ENCODE data around the gene CELSR2. TPM values are rescaled to one million over a fixed set of nuclear protein-coding genes. Genes with fewer than 3 reads are reported as not detected.

Gene CELSR2
- total and polyA plus RNA-seq, 7 donors: 0.69 to 12.5 (median 6.9) TPM

GRCh38 chr1:109252167-109252892, 3.0 kb downstream of the CELSR2 start:
- Histone ChIP-seq H3K9me3 (no peaks in the 10 kb centered on the region), H3K4me3 (no peak overlapping the region), H3K27me3 (ENCODE audit: insufficient read depth in 3 of 3, low read length in 2 of 3) (no peaks in the 10 kb centered on the region), H3K4me1 (peaks cover 27% of the 10 kb centered on the region), H3K36me3 (ENCODE audit: insufficient read depth in 1 of 2, low read depth in 1 of 2) (no peaks in the 10 kb centered on the region), H3K27ac (no peak overlapping the region)
- no peak for ATAC-seq
- WGBS, 3 donors: 95 to 98% (median 97%) methylated on average over 31 of the region's 31 CpGs
- no peak for TF ChIP-seq CTCF (IDR thresholded peaks at IDR 0.05)
- intact Hi-C loops (cut with DNase I): no loop called here
- DNase-seq: peak in 1 of 2 donors; percentile 36

- H3K4me3 ChIP-seq: peak overlapping the region; percentile 47
- WGBS, 3 donors: 56 to 69% (median 65%) methylated on average over 33 of the region's 33 CpGs
- no peak for TF ChIP-seq CTCF (IDR thresholded peaks at IDR 0.05)
- peaks cover 27% of the 10 kb centered on the region for H3K4me1 ChIP-seq
- H3K9me3 ChIP-seq: no peaks in the 10 kb centered on the region
- intact Hi-C loops (cut with DNase I): no loop called here
- H3K27ac ChIP-seq: peak overlapping the region; percentile 67
- peak; percentile 52 to 73 (median 62) for ATAC-seq
- H3K36me3 ChIP-seq (ENCODE audit: insufficient read depth in 1 of 2, low read depth in 1 of 2): no peaks in the 10 kb centered on the region
- DNase-seq: peak in 1 of 2 donors; percentile 71
- H3K27me3 ChIP-seq (ENCODE audit: insufficient read depth in 3 of 3, low read length in 2 of 3): no peaks in the 10 kb centered on the region
Measured at GRCh38 chr1:109252893-109253802, 3.8 kb downstream of the CELSR2 start.

- Histone ChIP-seq H3K9me3 (no peaks in the 10 kb centered on the region), H3K36me3 (ENCODE audit: insufficient read depth in 1 of 2, low read depth in 1 of 2) (peaks cover 0 to 4% of the 10 kb centered on the region in 2 donors), H3K4me3 (peak overlapping the region; percentile 47), H3K4me1 (peaks cover 24% of the 10 kb centered on the region), H3K27me3 (ENCODE audit: insufficient read depth in 3 of 3, low read length in 2 of 3) (no peaks in the 10 kb centered on the region), H3K27ac (peak overlapping the region; percentile 67)
- intact Hi-C loops (cut with DNase I): no loop called here
- WGBS, 3 donors: 17 to 23% (median 19%) methylated on average over 9 of the region's 9 CpGs
- peak in 3 of 4 donors; percentile 22 to 37 (median 31) for ATAC-seq
- DNase-seq: peak in 1 of 2 donors; percentile 52
- TF ChIP-seq CTCF (IDR thresholded peaks at IDR 0.05): no peak
Measured at GRCh38 chr1:109253803-109254620, 4.7 kb downstream of the CELSR2 start.

- Histone ChIP-seq H3K4me1 (peaks cover 21% of the 10 kb centered on the region), H3K27ac (peak overlapping the region; percentile 67), H3K36me3 (ENCODE audit: insufficient read depth in 1 of 2, low read depth in 1 of 2) (peaks cover 0 to 6% of the 10 kb centered on the region in 2 donors), H3K4me3 (no peak overlapping the region), H3K27me3 (ENCODE audit: insufficient read depth in 3 of 3, low read length in 2 of 3) (no peaks in the 10 kb centered on the region), H3K9me3 (no peaks in the 10 kb centered on the region)
- DNase-seq (peak in 1 of 2 donors; percentile 31), ATAC-seq (no peak)
- 76 to 77% (median 76%) methylated on average over 5 to 7 of the region's 7 CpGs for WGBS, 3 donors
- TF ChIP-seq CTCF (IDR thresholded peaks at IDR 0.05): no peak
- intact Hi-C loops (cut with DNase I): no loop called here
Measured at GRCh38 chr1:109254621-109255096, 5.3 kb downstream of the CELSR2 start.
